NCI-H526 (cell line): ENCODE data around the gene PRDM1.
A peak's percentile ranks its signal among the peaks of the same experiment; 100 is the strongest.
"Not testable (repeated sequence)": the region's sequence is repeated elsewhere in the genome, so short reads cannot be mapped to it uniquely, and the experiment has no call there.

ENCODE experiments used
- DNase-seq, 2 experiments: peaks; one replicate each; lab custom pipeline; 2025; lab: John Stamatoyannopoulos, UW

Gene PRDM1

DNA sequence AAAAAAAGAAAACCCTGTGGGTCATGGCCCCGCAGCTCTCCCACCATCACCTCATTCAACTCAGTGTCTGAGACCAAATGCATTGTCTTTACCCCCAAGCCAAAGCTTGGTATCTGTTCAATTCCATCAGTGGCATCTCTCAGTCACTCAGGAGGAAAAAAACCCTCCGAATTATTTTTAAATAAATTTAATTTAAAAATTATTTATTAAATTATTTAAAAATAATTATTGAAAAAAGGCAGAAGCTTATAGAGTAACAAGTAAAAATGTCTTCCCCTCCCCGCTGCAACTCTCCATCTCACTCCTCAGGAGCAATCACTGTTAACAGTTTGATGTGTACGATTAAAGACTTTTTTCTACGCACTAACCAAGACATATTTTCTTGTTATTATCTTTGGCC is 50.7 kb downstream of the PRDM1 start:
- no peak for DNase-seq

DNA sequence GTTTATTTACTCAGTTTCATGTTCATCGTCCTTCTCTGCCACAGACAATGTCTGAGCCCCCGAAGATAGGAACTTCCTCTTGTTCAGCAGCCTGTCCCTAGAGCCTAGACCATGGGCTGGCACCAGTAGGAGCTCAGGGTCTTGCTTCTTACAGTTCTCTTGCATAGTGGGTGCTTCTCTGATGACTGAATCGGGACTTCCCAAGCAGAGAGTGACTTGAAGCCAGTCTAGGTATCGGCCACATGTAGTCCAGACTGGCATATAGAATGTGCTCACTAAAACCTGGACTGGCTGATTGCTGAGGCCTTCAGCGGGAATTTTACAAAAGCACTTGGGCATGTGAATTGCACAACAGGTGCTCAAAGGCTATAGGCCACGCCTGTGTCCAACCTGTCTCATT is 52.0 kb downstream of the PRDM1 start:
- DNase-seq = no peak

GRCh38 chr6:106141441-106142237 is 55.5 kb downstream of the PRDM1 start:
- DNase-seq = peak in 1 of 2 experiments; percentile 31

GRCh38 chr6:106142876-106143431 is 56.8 kb downstream of the PRDM1 start:
- no peak for DNase-seq

- DNase-seq = no peak
Observed at GRCh38 chr6:106143665-106144064, 57.5 kb downstream of the PRDM1 start.

GRCh38 chr6:106145144-106145543 is 59.0 kb downstream of the PRDM1 start:
- no peak for DNase-seq

DNA sequence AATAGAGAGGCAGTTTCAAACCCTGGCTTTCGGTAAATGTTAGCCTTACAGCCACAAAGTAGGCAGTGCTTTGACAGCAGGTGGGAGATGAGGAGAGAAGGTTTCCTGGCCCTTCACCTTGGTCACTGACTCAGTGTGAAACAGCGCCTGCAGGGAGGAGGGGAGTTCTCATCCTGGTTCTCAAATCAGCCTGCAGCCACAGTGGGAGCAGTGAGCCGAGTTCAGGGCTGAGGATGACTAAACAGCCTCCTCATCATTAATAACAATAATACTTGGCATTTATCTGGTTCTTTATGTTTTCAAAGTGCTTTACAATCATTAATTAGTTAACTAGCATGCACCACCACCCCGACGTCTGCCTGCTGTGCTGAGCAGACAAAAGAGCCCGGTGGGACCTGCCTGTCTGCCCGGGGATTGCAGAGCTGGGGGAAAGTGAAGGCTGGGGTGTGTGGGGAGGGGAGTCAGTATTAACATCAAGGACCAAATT is 59.6 kb downstream of the PRDM1 start:
- DNase-seq = no peak

- no peak for DNase-seq
Observed at GRCh38 chr6:106146852-106147351, 60.8 kb downstream of the PRDM1 start.

DNA sequence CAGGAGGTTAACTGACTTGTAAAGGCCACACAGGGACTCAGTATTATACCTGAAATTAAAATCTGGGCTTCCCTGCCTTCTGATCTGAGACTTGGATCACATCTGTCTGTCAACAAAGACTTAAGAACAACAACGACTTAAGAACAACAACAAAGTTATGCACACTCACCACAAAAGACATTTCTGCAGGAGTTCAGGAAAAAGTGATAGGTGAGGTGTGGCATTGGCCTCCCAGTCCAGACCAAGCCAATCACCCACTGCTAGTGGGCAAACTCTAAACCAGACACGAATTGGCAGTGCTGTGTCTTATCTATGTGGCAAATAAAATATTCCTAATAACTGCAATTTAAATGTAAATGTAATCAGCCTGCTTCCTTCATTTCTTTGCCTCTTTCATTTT is 61.3 kb downstream of the PRDM1 start:
- no peak for DNase-seq

- no peak for DNase-seq
Observed at GRCh38 chr6:106149472-106150069, 63.4 kb downstream of the PRDM1 start.

- DNase-seq = not testable (repeated sequence)
Observed at GRCh38 chr6:106152476-106152875, 66.3 kb downstream of the PRDM1 start.

DNA sequence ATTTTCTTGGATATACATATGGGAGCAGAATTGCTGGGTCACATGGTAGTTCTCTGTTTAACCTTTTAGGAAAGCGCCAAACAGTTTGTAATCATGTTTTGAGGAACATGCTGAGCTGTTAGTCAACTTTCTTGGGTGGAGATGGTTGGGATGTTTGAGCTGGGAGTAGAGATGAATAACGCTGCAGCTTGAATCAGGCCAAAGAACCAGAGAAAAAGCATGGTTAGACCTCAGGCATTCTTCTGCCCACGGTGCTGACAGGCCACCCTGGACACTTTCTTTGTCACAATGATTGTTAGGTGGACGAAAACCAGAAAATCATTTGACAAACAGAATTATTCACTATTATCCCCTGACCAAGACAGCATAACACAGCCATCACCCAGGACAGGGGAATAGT is 66.8 kb downstream of the PRDM1 start:
- DNase-seq = no peak

DNA sequence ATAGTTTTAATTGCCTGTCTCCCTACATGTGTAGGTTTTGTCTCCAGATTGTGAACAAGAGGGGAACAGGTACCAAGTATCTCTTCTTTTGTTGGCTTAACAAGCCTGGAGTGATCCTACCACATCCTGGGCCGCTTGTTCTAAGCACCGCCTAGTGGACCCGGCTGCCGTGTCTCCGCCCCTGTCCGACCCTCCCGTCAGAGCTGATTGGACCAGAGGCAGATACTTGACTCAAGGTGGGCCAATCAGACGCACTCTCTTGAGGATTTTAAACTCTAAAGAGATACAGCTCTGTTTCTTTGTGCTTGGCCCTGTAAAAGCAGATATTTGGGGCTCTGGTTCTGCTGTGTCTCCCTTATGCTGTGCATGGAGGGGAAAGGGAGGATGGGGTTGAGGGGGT is 68.2 kb downstream of the PRDM1 start:
- DNase-seq = no peak

- DNase-seq = no peak
Observed at GRCh38 chr6:106155219-106155830, 69.2 kb downstream of the PRDM1 start.

DNA sequence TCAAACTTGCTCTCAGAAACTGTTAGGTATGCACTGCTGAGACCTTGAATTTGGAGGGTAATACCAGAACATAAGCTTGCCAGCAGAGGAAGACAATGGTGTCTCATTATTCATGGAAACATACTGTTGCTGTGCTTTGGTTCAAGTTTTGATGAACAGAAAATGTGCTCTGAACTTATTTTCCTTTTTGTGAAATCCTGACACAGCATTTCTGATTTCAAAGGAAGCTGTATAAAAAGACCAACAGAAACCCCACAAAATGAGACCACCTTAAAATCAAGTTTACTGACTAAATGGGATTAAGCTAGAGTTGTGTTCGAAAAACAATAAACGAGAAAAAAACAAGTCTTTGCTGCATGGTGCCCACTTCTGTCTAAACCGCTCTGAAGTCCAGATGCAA is 70.3 kb downstream of the PRDM1 start:
- no peak for DNase-seq

GRCh38 chr6:106156863-106157262 is 70.7 kb downstream of the PRDM1 start:
- DNase-seq = no peak

DNA sequence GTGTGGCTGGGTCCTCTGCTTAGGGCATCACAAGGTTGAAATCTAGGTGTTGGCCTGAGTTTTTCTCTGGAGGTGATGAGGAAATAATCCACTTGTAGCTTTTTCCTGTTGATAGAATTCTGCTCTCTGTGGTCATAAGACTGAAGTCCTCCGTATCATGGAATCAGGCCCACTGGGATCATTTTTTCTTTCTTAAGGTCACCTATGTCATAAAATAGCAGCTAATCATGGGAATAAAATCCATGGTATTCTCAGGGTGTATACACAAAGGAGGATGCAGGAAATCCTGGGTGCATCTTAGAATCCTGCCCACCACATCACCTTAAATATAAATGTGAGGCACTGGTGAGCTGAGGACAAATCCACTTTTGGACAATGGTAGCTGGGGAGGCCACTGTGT is 72.7 kb downstream of the PRDM1 start:
- no peak for DNase-seq
